ENCODE results near the gene USP47. TPM values are rescaled to one million over a fixed set of nuclear protein-coding genes. Genes with fewer than 3 reads are reported as not detected.

The USP47 gene
- total and polyA plus RNA-seq, 2 experiments from 2014 or later = 35.9 to 58.8 TPM

GRCh38 chr11:11972730-11973341 lies 131.1 kb downstream of the USP47 start:
- Histone ChIP-seq H3K27me3 (replicated peaks; ENCODE audit: insufficient read depth) (no peaks in the 10 kb centered on the region), H3K4me1 (ENCODE audit: insufficient read depth) (peaks cover 60% of the 10 kb centered on the region), H3K9me2 (ENCODE audit: insufficient read depth) (no peaks in the 10 kb centered on the region), H3K9ac (peak overlapping the region; percentile 5; the same call in 1 of the 2 replicates), H3K27ac (peak overlapping the region; percentile 59), H3K79me2 (ENCODE audit: insufficient read depth) (no peaks in the 10 kb centered on the region), H3K4me3 (no peak overlapping the region), H2AFZ (0 out of 2 replicates have a peak overlapping the region, but pooled peaks have one; percentile 30), H3K4me2 (ENCODE audit: unreplicated experiment) (peak overlapping the region; percentile 42), H3K9me3 (ENCODE audit: low read depth) (no peaks in the 10 kb centered on the region), H4K20me1 (ENCODE audit: insufficient read depth) (no peaks in the 10 kb centered on the region), H3F3A (ENCODE audit: insufficient read depth) (peaks cover 24% of the 10 kb centered on the region), H3K36me3 (ENCODE audit: low read depth) (no peaks in the 10 kb centered on the region)
- TF ChIP-seq EZH2 (IDR thresholded peaks at IDR 0.05; ENCODE audit: insufficient read depth, poor library complexity, severe bottlenecking) (no peak), EZH2phosphoT487 (IDR thresholded peaks at IDR 0.05; ENCODE audit: insufficient read depth, low read depth) (no peak)
- 79 to 90% methylated on average over 3 of the region's 3 CpGs for WGBS, 2 experiments (ENCODE audit: low coverage in 1 of 2, low lambda C conversion rate in 2 of 2, missing lambda C conversion rate in 2 of 2)
- DNase-seq = no peak
- in situ Hi-C loops (cut with MboI) = no loop called here

GRCh38 chr11:11973361-11973800 lies 131.6 kb downstream of the USP47 start:
- Histone ChIP-seq H3K27me3 (replicated peaks; ENCODE audit: insufficient read depth) (no peaks in the 10 kb centered on the region), H4K20me1 (ENCODE audit: insufficient read depth) (no peaks in the 10 kb centered on the region), H3K9me3 (ENCODE audit: low read depth) (no peaks in the 10 kb centered on the region), H3K4me1 (ENCODE audit: insufficient read depth) (peaks cover 63% of the 10 kb centered on the region), H3K9ac (peak overlapping the region; percentile 5; the same call in 1 of the 2 replicates), H2AFZ (peak overlapping the region; percentile 30; the same call in 1 of the 2 replicates), H3K4me2 (ENCODE audit: unreplicated experiment) (peak overlapping the region; percentile 42), H3K9me2 (ENCODE audit: insufficient read depth) (no peaks in the 10 kb centered on the region), H3F3A (ENCODE audit: insufficient read depth) (peaks cover 27% of the 10 kb centered on the region), H3K4me3 (no peak overlapping the region), H3K36me3 (ENCODE audit: low read depth) (no peaks in the 10 kb centered on the region), H3K79me2 (ENCODE audit: insufficient read depth) (no peaks in the 10 kb centered on the region), H3K27ac (peak overlapping the region; percentile 59)
- in situ Hi-C loops (cut with MboI) = no loop called here
- DNase-seq = peak; percentile 81
- no peak for TF ChIP-seq EZH2 (IDR thresholded peaks at IDR 0.05; ENCODE audit: insufficient read depth, poor library complexity, severe bottlenecking)
- no peak for TF ChIP-seq EZH2phosphoT487 (IDR thresholded peaks at IDR 0.05; ENCODE audit: insufficient read depth, low read depth)
- 9 to 11% methylated on average over 8 of the region's 8 CpGs for WGBS, 2 experiments (ENCODE audit: low coverage in 1 of 2, low lambda C conversion rate in 2 of 2, missing lambda C conversion rate in 2 of 2)

- Histone ChIP-seq H3K9me2 (ENCODE audit: insufficient read depth) (no peaks in the 10 kb centered on the region), H3K36me3 (ENCODE audit: low read depth) (no peaks in the 10 kb centered on the region), H3K9ac (peak overlapping the region; percentile 5; the same call in 1 of the 2 replicates)
Measured at GRCh38 chr11:11973866-11974265, 132.1 kb downstream of the USP47 start.

GRCh38 chr11:11975201-11976092 lies 133.7 kb downstream of the USP47 start:
- 81 to 91% methylated on average over 10 to 11 of the region's 11 CpGs for WGBS, 2 experiments (ENCODE audit: low coverage in 1 of 2, low lambda C conversion rate in 2 of 2, missing lambda C conversion rate in 2 of 2)
- no peak for DNase-seq
- Histone ChIP-seq H3K9ac (no peak overlapping the region), H3K9me2 (ENCODE audit: insufficient read depth) (no peaks in the 10 kb centered on the region), H3K36me3 (ENCODE audit: low read depth) (no peaks in the 10 kb centered on the region), H3K27ac (peak overlapping the region; percentile 76), H3K27me3 (replicated peaks; ENCODE audit: insufficient read depth) (no peaks in the 10 kb centered on the region), H3K9me3 (ENCODE audit: low read depth) (no peaks in the 10 kb centered on the region), H4K20me1 (ENCODE audit: insufficient read depth) (no peaks in the 10 kb centered on the region), H3K4me1 (ENCODE audit: insufficient read depth) (peaks cover 75% of the 10 kb centered on the region), H3K4me3 (no peak overlapping the region), H3F3A (ENCODE audit: insufficient read depth) (peaks cover 47% of the 10 kb centered on the region), H2AFZ (no peak overlapping the region), H3K79me2 (ENCODE audit: insufficient read depth) (no peaks in the 10 kb centered on the region), H3K4me2 (ENCODE audit: unreplicated experiment) (no peak overlapping the region)
- no peak for TF ChIP-seq EZH2 (IDR thresholded peaks at IDR 0.05; ENCODE audit: insufficient read depth, poor library complexity, severe bottlenecking)
- TF ChIP-seq EZH2phosphoT487 (IDR thresholded peaks at IDR 0.05; ENCODE audit: insufficient read depth, low read depth) = no peak
- in situ Hi-C loops (cut with MboI) = no loop called here

More at GRCh38 chr11:11973866-11974265, 132.1 kb downstream of the USP47 start:
- H4K20me1 ChIP-seq (ENCODE audit: insufficient read depth) = no peaks in the 10 kb centered on the region
- peak overlapping the region; percentile 42 for H3K4me2 ChIP-seq (ENCODE audit: unreplicated experiment)
- H3K4me1 ChIP-seq (ENCODE audit: insufficient read depth) = peaks cover 63% of the 10 kb centered on the region
- in situ Hi-C loops (cut with MboI) = no loop called here
- TF ChIP-seq EZH2 (IDR thresholded peaks at IDR 0.05; ENCODE audit: insufficient read depth, poor library complexity, severe bottlenecking) (no peak), EZH2phosphoT487 (IDR thresholded peaks at IDR 0.05; ENCODE audit: insufficient read depth, low read depth) (no peak)
- DNase-seq = no peak
- no peaks in the 10 kb centered on the region for H3K9me3 ChIP-seq (ENCODE audit: low read depth)
- H3K27me3 ChIP-seq (replicated peaks; ENCODE audit: insufficient read depth) = no peaks in the 10 kb centered on the region
- WGBS, 2 experiments (ENCODE audit: low coverage in 1 of 2, low lambda C conversion rate in 2 of 2, missing lambda C conversion rate in 2 of 2) = 32 to 40% methylated on average over 4 of the region's 4 CpGs
- H3F3A ChIP-seq (ENCODE audit: insufficient read depth) = peaks cover 31% of the 10 kb centered on the region
- H3K27ac ChIP-seq = peak overlapping the region; percentile 59
- H2AFZ ChIP-seq = peak overlapping the region; percentile 30; the same call in 1 of the 2 replicates
- no peak overlapping the region for H3K4me3 ChIP-seq
- no peaks in the 10 kb centered on the region for H3K79me2 ChIP-seq (ENCODE audit: insufficient read depth)

Data from GM23248 (cell line).